AG08395 (cell line): Measurements from ENCODE around the gene AGBL3.
A peak's percentile ranks its signal among the peaks of the same experiment; 100 is the strongest.
"Not testable (repeated sequence)": the region's sequence is repeated elsewhere in the genome, so short reads cannot be mapped to it uniquely, and the experiment has no call there.

Experiments used
- DNase-seq: peaks from one replicate; pipeline ENCODE4 v3.0.0; 2012; ENCODE audit warnings: mixed read lengths, low spot score

AGBL3 gene

GRCh38 chr7:134963036-134963435, 23.3 kb upstream of the AGBL3 start:
- DNase-seq, result no peak

- no peak for DNase-seq
These were observed 19.6 kb upstream of the AGBL3 start for GRCh38 chr7:134966691-134967090.

- no peak for DNase-seq
These were observed 18.2 kb upstream of the AGBL3 start for GRCh38 chr7:134968110-134968509.

- DNase-seq, result not testable (repeated sequence)
These were observed 4.7 kb upstream of the AGBL3 start for GRCh38 chr7:134981645-134982044.

- DNase-seq, result no peak
These were observed 380 bp upstream of the AGBL3 start for GRCh38 chr7:134985894-134986362.

- DNase-seq, result no peak
These were observed 1.9 kb downstream of the AGBL3 start for GRCh38 chr7:134988161-134988560.

- no peak for DNase-seq
These were observed 5.4 kb downstream of the AGBL3 start for GRCh38 chr7:134991469-134992339.

GRCh38 chr7:134992626-134993179, 6.4 kb downstream of the AGBL3 start:
- DNase-seq, result no peak

GRCh38 chr7:134993877-134994456, 7.7 kb downstream of the AGBL3 start:
- DNase-seq, result no peak

GRCh38 chr7:134995239-134996096, 9.2 kb downstream of the AGBL3 start:
- DNase-seq, result no peak

GRCh38 chr7:134996097-134996550, 9.8 kb downstream of the AGBL3 start:
- DNase-seq, result no peak

- DNase-seq, result no peak
These were observed 11.0 kb downstream of the AGBL3 start for GRCh38 chr7:134997214-134997885.

- DNase-seq, result no peak
These were observed 12.8 kb downstream of the AGBL3 start for GRCh38 chr7:134999136-134999535.

- peak; percentile 8 for DNase-seq
These were observed 15.3 kb downstream of the AGBL3 start for GRCh38 chr7:135001390-135002165.

GRCh38 chr7:135012229-135012628, 25.9 kb downstream of the AGBL3 start:
- DNase-seq, result no peak

- no peak for DNase-seq
These were observed 37.3 kb downstream of the AGBL3 start for GRCh38 chr7:135023622-135024021.

GRCh38 chr7:135035252-135035651, 48.9 kb downstream of the AGBL3 start:
- DNase-seq, result no peak

GRCh38 chr7:135067017-135067416, 80.7 kb downstream of the AGBL3 start:
- DNase-seq, result not testable (repeated sequence)

GRCh38 chr7:135074096-135074495, 87.8 kb downstream of the AGBL3 start:
- DNase-seq, result no peak

GRCh38 chr7:135074531-135074930, 88.2 kb downstream of the AGBL3 start:
- DNase-seq, result no peak

GRCh38 chr7:135075716-135076115, 89.4 kb downstream of the AGBL3 start:
- DNase-seq, result no peak
